ENCODE measurements around the gene L1TD1. TPM values are rescaled to one million over a fixed set of nuclear protein-coding genes. Genes with fewer than 3 reads are reported as not detected.
"Not testable (repeated sequence)": the region's sequence is repeated elsewhere in the genome, so short reads cannot be mapped to it uniquely, and the experiment has no call there.

L1TD1 gene
- total RNA-seq, 1 donor from 2014 or later: 0.09 TPM

DNA sequence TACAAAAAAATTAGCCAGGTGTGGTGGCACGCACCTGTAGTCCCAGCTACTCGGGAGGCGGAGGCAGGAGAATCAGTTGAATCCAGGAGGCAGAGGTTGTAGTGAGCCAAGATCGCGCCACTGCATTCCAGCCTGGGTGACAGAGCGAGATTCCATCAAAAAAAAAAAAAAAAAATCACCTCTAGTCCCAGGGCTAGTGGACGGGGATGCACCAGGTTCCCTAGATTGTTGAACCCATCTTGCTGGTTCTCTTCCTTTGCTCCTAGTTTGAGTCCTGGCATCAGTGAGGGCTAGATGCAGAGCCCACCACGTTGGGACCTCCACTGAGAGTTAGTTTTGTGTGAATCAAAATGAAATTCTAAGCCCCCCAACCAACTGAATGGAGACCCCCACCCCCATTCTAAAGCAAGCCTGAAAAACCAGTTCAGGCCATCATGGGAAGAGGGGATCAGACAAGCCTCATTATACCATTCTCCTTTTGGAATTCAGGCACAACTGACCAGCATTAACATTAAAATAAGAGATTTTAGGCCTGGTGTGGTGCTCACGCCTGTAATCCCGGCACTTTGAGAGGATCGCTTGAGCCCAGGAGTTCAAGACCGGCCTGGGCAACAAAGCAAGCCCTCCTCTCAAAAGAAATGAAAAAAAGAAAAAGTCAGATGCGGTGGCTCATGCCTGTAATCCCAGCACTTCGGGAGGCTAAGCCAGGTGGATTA lies 17.9 kb upstream of the L1TD1 start:
- ChIA-PET POLR2A (no interaction called here), CTCF (interaction anchor here (1.1 to 2.5 kb wide), 4 partner anchors 218 to 571 kb away, joined by 3 to 33 read pairs (median 14); no protein-coding TSS in a partner anchor)
- H3K27ac Mint-ChIP-seq: no peak overlapping the region
- no peak for ATAC-seq (ENCODE audit: low read depth)
- intact Hi-C loops (cut with micrococcal nuclease): no loop called here
- H3K27me3 Mint-ChIP-seq: peaks cover 5% of the 10 kb centered on the region
- TF ChIP-seq, protein P1, sequence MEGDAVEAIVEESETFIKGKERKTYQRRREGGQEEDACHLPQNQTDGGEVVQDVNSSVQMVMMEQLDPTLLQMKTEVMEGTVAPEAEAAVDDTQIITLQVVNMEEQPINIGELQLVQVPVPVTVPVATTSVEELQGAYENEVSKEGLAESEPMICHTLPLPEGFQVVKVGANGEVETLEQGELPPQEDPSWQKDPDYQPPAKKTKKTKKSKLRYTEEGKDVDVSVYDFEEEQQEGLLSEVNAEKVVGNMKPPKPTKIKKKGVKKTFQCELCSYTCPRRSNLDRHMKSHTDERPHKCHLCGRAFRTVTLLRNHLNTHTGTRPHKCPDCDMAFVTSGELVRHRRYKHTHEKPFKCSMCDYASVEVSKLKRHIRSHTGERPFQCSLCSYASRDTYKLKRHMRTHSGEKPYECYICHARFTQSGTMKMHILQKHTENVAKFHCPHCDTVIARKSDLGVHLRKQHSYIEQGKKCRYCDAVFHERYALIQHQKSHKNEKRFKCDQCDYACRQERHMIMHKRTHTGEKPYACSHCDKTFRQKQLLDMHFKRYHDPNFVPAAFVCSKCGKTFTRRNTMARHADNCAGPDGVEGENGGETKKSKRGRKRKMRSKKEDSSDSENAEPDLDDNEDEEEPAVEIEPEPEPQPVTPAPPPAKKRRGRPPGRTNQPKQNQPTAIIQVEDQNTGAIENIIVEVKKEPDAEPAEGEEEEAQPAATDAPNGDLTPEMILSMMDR (IDR thresholded peaks at IDR 0.05): no peak
- no peaks in the 10 kb centered on the region for H3K9me3 Mint-ChIP-seq
- H3K4me3 Mint-ChIP-seq: no peak overlapping the region
- DNase-seq: no peak
- no peaks in the 10 kb centered on the region for H3K36me3 Mint-ChIP-seq (ENCODE audit: low read depth)
- no peaks in the 10 kb centered on the region for H3K4me1 Mint-ChIP-seq

DNA sequence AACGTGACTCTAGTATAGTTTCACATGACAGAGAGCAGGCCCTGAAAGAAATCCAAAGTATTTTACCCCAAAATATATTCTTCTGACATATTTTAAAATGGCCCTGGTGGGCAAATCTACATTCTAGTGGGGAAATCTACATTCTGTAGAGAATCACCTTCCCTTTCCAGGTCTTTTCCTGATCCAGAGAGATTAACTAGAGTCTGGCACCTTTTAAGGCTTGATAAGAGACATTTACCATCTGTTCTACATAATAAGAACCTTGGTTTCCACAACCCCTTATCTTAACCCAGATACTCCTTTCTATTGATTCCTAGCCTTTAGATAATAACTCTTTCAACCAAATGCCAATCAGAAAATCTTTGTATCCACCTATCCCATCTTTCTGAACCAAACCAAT lies 17.0 kb upstream of the L1TD1 start:
- H3K9me3 Mint-ChIP-seq: no peaks in the 10 kb centered on the region
- ChIA-PET CTCF (no interaction called here), POLR2A (no interaction called here)
- ATAC-seq (ENCODE audit: low read depth): no peak
- no peak overlapping the region for H3K27ac Mint-ChIP-seq
- intact Hi-C loops (cut with micrococcal nuclease): no loop called here
- no peaks in the 10 kb centered on the region for H3K36me3 Mint-ChIP-seq (ENCODE audit: low read depth)
- H3K4me3 Mint-ChIP-seq: no peak overlapping the region
- TF ChIP-seq, protein P1 (IDR thresholded peaks at IDR 0.05): no peak
- no peak for DNase-seq
- H3K27me3 Mint-ChIP-seq: no peaks in the 10 kb centered on the region
- H3K4me1 Mint-ChIP-seq: no peaks in the 10 kb centered on the region

DNA sequence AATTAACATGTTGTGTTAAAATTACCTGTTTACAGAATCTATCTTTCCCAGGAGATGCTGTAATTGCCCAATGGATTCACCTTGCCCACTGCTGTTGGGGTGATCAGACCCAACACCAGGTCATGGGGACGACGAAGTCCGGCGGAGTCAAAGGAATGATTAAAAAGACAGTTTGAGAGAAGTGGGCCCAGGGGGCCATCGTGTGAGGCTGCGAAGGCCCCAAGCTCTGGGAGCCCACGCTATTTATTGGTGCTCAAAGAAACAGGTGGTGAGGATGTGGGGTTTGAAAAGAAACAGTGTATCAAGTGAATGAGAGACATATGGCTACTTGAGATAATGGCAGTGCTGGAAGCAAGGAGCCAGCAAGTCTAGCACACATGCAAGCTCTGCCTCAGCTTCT lies 16.3 kb upstream of the L1TD1 start:
- intact Hi-C loops (cut with micrococcal nuclease): no loop called here
- Mint-ChIP-seq H3K4me3 (no peak overlapping the region), H3K9me3 (no peaks in the 10 kb centered on the region), H3K27ac (no peak overlapping the region), H3K36me3 (ENCODE audit: low read depth) (no peaks in the 10 kb centered on the region), H3K27me3 (peaks cover under 1% of the 10 kb centered on the region), H3K4me1 (no peaks in the 10 kb centered on the region)
- POLR2A ChIA-PET: no interaction called here
- DNase-seq: no peak
- TF ChIP-seq, protein P1 (IDR thresholded peaks at IDR 0.05): no peak
- CTCF ChIA-PET: no interaction called here
- no peak for ATAC-seq (ENCODE audit: low read depth)

DNA sequence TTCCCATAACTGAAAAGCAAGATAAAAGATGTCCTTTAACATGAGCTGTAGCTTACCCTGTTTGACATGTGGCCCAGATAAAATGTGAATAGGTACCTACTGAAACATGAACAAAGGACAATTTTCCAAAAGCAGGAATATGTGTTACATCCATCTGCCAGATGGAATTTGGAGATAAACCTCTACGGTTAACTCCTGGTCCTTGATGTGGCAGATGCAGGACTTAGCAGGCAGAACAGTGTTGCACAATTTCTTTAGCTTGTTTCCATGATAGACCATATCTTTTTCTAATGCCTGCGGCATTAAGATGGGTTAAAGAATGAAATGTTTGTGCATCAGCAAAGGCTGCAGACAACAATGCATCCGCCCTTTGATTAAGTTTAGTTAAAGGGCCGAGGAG lies 14.6 kb upstream of the L1TD1 start:
- ATAC-seq (ENCODE audit: low read depth): not testable (repeated sequence)

DNA sequence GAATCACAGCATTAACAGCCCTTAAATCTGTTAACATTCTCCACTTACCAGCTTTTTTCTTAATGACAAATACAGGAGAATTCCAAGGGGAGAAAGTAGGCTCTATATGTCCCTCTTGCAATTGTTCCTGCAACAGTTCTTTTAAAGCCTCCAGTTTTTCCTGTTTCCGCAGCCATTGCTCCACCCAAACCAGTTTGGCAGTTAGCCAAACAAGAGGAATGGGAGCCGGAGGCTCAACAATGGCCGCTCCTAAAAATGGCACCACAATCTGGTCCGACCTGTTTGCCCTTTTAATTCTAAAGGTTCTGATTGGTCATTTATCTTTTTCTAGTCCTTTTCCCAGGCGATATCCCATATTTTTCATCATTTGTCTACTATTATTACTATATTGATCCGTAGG lies 14.0 kb upstream of the L1TD1 start:
- ChIA-PET POLR2A (no interaction called here), CTCF (no interaction called here)
- ATAC-seq (ENCODE audit: low read depth) (no peak), DNase-seq (no peak)
- no peak overlapping the region for H3K4me3 Mint-ChIP-seq
- no peaks in the 10 kb centered on the region for H3K9me3 Mint-ChIP-seq
- no peak overlapping the region for H3K27ac Mint-ChIP-seq
- peaks cover 3% of the 10 kb centered on the region for H3K27me3 Mint-ChIP-seq
- intact Hi-C loops (cut with micrococcal nuclease): no loop called here
- TF ChIP-seq, protein P1 (IDR thresholded peaks at IDR 0.05): no peak
- H3K36me3 Mint-ChIP-seq (ENCODE audit: low read depth): no peaks in the 10 kb centered on the region
- H3K4me1 Mint-ChIP-seq: no peaks in the 10 kb centered on the region

More for the DNA sequence above, 14.6 kb upstream of the L1TD1 start:
- POLR2A ChIA-PET; DNase-seq; H3K4me3 Mint-ChIP-seq; H3K9me3 Mint-ChIP-seq; H3K27me3 Mint-ChIP-seq; H3K36me3 Mint-ChIP-seq (ENCODE audit: low read depth); CTCF ChIA-PET; H3K27ac Mint-ChIP-seq; intact Hi-C loops (cut with micrococcal nuclease); H3K4me1 Mint-ChIP-seq: not testable (repeated sequence)

DNA sequence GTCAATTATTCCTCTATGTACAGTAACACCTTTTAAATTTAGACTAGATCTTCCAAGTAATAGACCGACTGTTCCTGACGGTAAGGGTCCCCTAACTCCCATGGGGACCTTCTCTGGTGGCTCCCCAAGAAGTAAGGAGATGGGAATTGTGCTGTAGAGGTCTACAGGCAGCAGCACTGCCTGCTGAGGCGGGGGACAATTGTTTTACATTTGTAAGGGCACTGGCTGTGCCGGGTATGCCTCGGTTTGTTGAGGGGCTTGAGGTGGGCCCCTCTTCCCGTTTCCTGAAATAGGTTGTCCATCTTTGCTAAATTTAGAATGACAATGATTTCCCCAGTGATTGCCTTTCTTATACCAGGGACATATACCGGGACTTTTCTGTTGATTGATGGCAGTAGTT lies 13.1 kb upstream of the L1TD1 start:
- ChIA-PET POLR2A (no interaction called here), CTCF (no interaction called here)
- Mint-ChIP-seq H3K4me3 (no peak overlapping the region), H3K4me1 (no peaks in the 10 kb centered on the region), H3K27ac (no peak overlapping the region), H3K27me3 (peaks cover 3% of the 10 kb centered on the region), H3K9me3 (no peaks in the 10 kb centered on the region), H3K36me3 (ENCODE audit: low read depth) (no peaks in the 10 kb centered on the region)
- TF ChIP-seq, protein P1 (IDR thresholded peaks at IDR 0.05): no peak
- DNase-seq (no peak), ATAC-seq (ENCODE audit: low read depth) (no peak)
- intact Hi-C loops (cut with micrococcal nuclease): no loop called here

DNA sequence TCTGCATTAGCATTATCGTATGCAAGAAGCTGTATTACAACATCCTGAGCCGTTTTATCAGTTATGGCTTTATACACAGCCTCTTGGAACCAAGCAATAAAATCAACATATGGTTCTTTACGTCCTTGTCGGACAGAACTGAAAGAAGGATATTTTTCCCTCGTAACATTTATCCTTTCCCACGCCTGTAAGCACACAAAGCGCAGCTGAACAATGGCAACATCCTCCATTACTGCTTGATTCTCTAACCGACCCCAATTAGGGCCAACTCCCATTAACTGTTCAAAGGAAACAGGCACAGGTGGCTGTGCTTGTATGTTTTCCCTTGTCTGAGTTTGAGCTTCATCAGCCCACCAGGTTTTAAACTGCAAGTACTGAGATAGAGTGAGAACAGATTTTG lies 12.5 kb upstream of the L1TD1 start:
- H3K4me1 Mint-ChIP-seq; H3K27ac Mint-ChIP-seq; intact Hi-C loops (cut with micrococcal nuclease); CTCF ChIA-PET; H3K9me3 Mint-ChIP-seq; POLR2A ChIA-PET; ATAC-seq (ENCODE audit: low read depth); DNase-seq; H3K36me3 Mint-ChIP-seq (ENCODE audit: low read depth); H3K27me3 Mint-ChIP-seq; H3K4me3 Mint-ChIP-seq: not testable (repeated sequence)

All from activated B cell treated with CpG ODN at 0.5 μM for 24 hours (primary cell).